DOHH2 (cell line): ENCODE results near the gene UVRAG.

ENCODE experiments used
- H3F3A ChIP-seq: fragments of 200-600 bp; sonication (generic), shearing (Covaris generic); 2 replicates; pipeline ENCODE4 v1.6.0; 2016; ENCODE audit warnings: antibody characterized with exemption, mild to moderate bottlenecking; ENCODE audit not compliant: control insufficient read depth, insufficient read depth
- H3K27ac ChIP-seq: fragments of 200-600 bp; sonication (generic); 2 replicates; pipeline ENCODE4 v1.5.1; 2014; ENCODE audit warnings: low read depth, mild to moderate bottlenecking, low read length, moderate library complexity
- H3K27me3 ChIP-seq: fragments of 200-600 bp; sonication (generic); 2 replicates; pipeline ENCODE4 v1.6.1; 2014; ENCODE audit warnings: mild to moderate bottlenecking, low read length, mixed read lengths; ENCODE audit not compliant: control insufficient read depth
- H3K36me3 ChIP-seq: fragments of 200-600 bp; sonication (generic); 2 replicates; pipeline ENCODE4 v1.6.1; 2014; ENCODE audit warnings: mild to moderate bottlenecking, low read length, moderate library complexity, mixed read lengths; ENCODE audit not compliant: control insufficient read depth
- H3K4me1 ChIP-seq: fragments of 200-600 bp; sonication (generic); 2 replicates; pipeline ENCODE4 v1.6.1; 2014; ENCODE audit warnings: mild to moderate bottlenecking, low read length, mixed read lengths; ENCODE audit not compliant: control insufficient read depth
- H3K4me2 ChIP-seq: fragments of 200-600 bp; sonication (generic); 2 replicates; pipeline ENCODE4 v1.6.0; 2014; ENCODE audit warnings: mild to moderate bottlenecking, low read length, moderate library complexity
- H3K4me3 ChIP-seq: fragments of 200-600 bp; sonication (generic); 2 replicates; pipeline ENCODE4 v1.5.1; 2014; ENCODE audit warnings: mild to moderate bottlenecking, low read length, mixed read lengths
- H3K79me2 ChIP-seq: fragments of 200-600 bp; sonication (generic); 2 replicates; pipeline ENCODE4 v1.6.1; 2014; ENCODE audit warnings: mild to moderate bottlenecking, low read length, mixed read lengths; ENCODE audit not compliant: control insufficient read depth
- H3K9me2 ChIP-seq: fragments of 200-600 bp; sonication (generic); replicated peaks from 2 replicates; pipeline ENCODE4 v1.6.1; 2014; ENCODE audit warnings: mild to moderate bottlenecking, low read length, mixed read lengths; ENCODE audit not compliant: control insufficient read depth
- H3K9me3 ChIP-seq: fragments of 200-600 bp; sonication (generic); 2 replicates; pipeline ENCODE4 v1.6.1; 2014; ENCODE audit warnings: antibody characterized with exemption, low read length, mixed read lengths; ENCODE audit not compliant: control insufficient read depth, insufficient read depth
- H4K20me1 ChIP-seq: fragments of 200-600 bp; sonication (generic); 2 replicates; pipeline ENCODE4 v1.6.0; 2014; ENCODE audit warnings: low read depth, mild to moderate bottlenecking, antibody characterized with exemption, low read length, moderate library complexity; ENCODE audit not compliant: control insufficient read depth, insufficient read depth
- EZH2phosphoT487 ChIP-seq: fragments of 200-600 bp; sonication (generic); IDR thresholded peaks from 2 replicates; pipeline ENCODE4 v1.6.1; 2017; ENCODE audit warnings: borderline replicate concordance, mild to moderate bottlenecking, antibody characterized with exemption, low read length, moderate library complexity, mixed read lengths
- TF ChIP-seq, protein P1 (sequence below): fragments of 200-600 bp; sonication (generic); IDR thresholded peaks from one replicate; pipeline ENCODE4 v1.5.1; 2014; ENCODE audit warnings: antibody characterized with exemption, mild to moderate bottlenecking, low read depth, low read length; ENCODE audit not compliant: poor library complexity, severe bottlenecking

The UVRAG gene

DNA sequence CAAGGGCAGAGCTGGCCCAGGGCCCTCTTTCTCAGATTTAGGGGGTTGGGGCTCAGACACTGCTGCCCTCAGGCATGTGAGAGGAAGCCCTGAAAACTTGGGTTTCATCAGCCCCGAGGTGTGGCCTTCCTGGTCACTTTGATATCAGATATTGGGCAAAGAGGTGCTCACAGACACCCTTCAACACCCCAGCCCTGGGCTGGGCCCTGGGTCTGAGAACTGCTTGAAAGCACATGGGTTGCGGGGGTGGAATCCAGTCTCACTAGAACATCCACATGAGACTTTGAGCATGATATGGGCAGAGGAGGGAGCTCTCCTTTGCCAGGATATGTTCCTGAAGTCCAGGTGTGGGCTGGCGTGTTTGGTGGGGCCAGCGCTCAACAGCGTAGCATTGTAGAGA lies 36.0 kb upstream of the UVRAG start:
- Histone ChIP-seq H3K9me3 (no peaks in the 10 kb centered on the region), H3K27ac (no peak overlapping the region), H3F3A (no peaks in the 10 kb centered on the region), H3K4me3 (no peak overlapping the region), H3K4me2 (no peak overlapping the region), H4K20me1 (no peaks in the 10 kb centered on the region), H3K9me2 (no peaks in the 10 kb centered on the region), H3K27me3 (no peaks in the 10 kb centered on the region), H3K79me2 (no peaks in the 10 kb centered on the region), H3K36me3 (no peaks in the 10 kb centered on the region), H3K4me1 (peaks cover 6% of the 10 kb centered on the region)
- TF ChIP-seq, protein P1, sequence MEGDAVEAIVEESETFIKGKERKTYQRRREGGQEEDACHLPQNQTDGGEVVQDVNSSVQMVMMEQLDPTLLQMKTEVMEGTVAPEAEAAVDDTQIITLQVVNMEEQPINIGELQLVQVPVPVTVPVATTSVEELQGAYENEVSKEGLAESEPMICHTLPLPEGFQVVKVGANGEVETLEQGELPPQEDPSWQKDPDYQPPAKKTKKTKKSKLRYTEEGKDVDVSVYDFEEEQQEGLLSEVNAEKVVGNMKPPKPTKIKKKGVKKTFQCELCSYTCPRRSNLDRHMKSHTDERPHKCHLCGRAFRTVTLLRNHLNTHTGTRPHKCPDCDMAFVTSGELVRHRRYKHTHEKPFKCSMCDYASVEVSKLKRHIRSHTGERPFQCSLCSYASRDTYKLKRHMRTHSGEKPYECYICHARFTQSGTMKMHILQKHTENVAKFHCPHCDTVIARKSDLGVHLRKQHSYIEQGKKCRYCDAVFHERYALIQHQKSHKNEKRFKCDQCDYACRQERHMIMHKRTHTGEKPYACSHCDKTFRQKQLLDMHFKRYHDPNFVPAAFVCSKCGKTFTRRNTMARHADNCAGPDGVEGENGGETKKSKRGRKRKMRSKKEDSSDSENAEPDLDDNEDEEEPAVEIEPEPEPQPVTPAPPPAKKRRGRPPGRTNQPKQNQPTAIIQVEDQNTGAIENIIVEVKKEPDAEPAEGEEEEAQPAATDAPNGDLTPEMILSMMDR = no peak
- no peak for TF ChIP-seq EZH2phosphoT487

DNA sequence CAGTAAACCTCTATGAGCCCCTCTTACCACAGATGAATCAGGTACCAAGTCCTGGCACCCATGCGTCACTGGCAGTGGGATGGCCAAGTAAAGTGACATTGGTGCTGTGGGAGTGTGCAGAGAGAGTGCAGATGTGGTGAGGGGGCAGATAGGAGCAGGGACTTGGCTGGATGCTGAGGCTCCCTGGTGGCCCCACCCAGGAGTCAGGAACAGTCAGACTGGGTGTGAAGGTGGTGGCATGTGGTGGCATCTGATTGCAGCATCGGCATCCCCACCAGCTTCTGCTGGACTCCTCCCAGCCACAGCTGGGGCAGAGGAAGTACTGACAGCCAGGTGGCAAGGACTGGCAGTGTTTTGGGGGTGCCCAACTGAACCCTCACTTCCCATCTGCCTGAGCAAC lies 35.0 kb upstream of the UVRAG start:
- Histone ChIP-seq H3K9me2 (no peaks in the 10 kb centered on the region), H3K4me2 (no peak overlapping the region), H3K27me3 (no peaks in the 10 kb centered on the region), H3F3A (no peaks in the 10 kb centered on the region), H3K27ac (no peak overlapping the region), H3K9me3 (no peaks in the 10 kb centered on the region), H3K79me2 (no peaks in the 10 kb centered on the region), H4K20me1 (no peaks in the 10 kb centered on the region), H3K4me3 (no peak overlapping the region), H3K36me3 (no peaks in the 10 kb centered on the region), H3K4me1 (no peaks in the 10 kb centered on the region)
- TF ChIP-seq, protein P1 = no peak
- no peak for TF ChIP-seq EZH2phosphoT487

DNA sequence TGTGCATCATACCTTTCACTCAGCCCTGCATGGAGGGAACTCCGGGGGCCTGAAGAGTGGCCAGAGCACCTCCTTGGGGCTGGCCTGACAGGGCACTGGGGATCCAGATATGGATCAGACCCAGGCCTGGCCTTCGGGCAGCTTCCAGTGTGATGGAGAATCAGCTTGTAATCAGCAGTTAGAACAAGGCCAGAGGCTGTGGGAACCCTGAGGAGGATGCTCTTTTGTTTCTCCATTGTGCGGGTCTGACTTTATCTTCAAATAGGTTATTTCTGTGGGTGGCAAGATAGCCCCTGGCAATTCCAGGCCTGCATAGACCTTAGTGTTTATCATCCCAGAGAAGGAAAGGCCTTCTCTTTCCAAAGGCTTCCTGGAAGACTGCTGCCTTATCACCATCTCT lies 34.1 kb upstream of the UVRAG start:
- Histone ChIP-seq H3K9me2 (no peaks in the 10 kb centered on the region), H3F3A (no peaks in the 10 kb centered on the region), H4K20me1 (no peaks in the 10 kb centered on the region), H3K27me3 (no peaks in the 10 kb centered on the region), H3K9me3 (no peaks in the 10 kb centered on the region), H3K4me2 (no peak overlapping the region), H3K79me2 (no peaks in the 10 kb centered on the region), H3K27ac (no peak overlapping the region), H3K36me3 (no peaks in the 10 kb centered on the region), H3K4me3 (no peak overlapping the region), H3K4me1 (no peaks in the 10 kb centered on the region)
- TF ChIP-seq EZH2phosphoT487 = no peak
- TF ChIP-seq, protein P1 = no peak

DNA sequence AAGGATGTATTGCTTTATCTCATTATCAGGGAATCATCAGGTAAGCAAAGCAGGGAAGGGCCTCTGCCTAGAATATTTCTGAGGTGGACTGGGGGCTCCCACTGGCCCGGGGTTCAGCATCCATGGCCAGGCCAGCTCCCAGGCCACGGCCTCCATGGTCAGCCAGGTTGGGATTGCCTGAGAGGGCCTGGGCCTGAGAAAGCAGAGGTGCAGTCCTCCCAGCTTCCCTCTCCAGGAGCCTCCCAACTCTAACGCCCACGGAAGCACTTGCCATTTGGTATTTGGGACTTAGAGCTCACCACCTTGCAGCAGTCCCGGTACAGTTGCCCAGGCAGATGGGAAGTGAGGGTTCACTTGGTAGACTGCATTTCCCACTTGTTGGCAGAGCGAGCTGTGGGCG lies 33.7 kb upstream of the UVRAG start:
- no peaks in the 10 kb centered on the region for H3K9me2 ChIP-seq
- H3K79me2 ChIP-seq = no peaks in the 10 kb centered on the region
- no peaks in the 10 kb centered on the region for H3K4me1 ChIP-seq
- H3K27ac ChIP-seq = no peak overlapping the region
- H4K20me1 ChIP-seq = no peaks in the 10 kb centered on the region
- H3K27me3 ChIP-seq = no peaks in the 10 kb centered on the region
- no peak overlapping the region for H3K4me2 ChIP-seq
- no peak for TF ChIP-seq EZH2phosphoT487
- TF ChIP-seq, protein P1 = no peak
- H3F3A ChIP-seq = no peaks in the 10 kb centered on the region
- no peaks in the 10 kb centered on the region for H3K9me3 ChIP-seq
- H3K4me3 ChIP-seq = no peak overlapping the region
- no peaks in the 10 kb centered on the region for H3K36me3 ChIP-seq
